Thymus (tissue), 11 donors: Measurements from ENCODE around the gene MNS1. TPM values are rescaled to one million over a fixed set of nuclear protein-coding genes. Genes with fewer than 3 reads are reported as not detected.
"Not testable (repeated sequence)": the region's sequence is repeated elsewhere in the genome, so short reads cannot be mapped to it uniquely, and the experiment has no call there.

Source experiments
- DNase-seq, 9 donors: peaks; one replicate each; pipeline ENCODE4 v3.0.0-alpha.2; 2013; ENCODE audit warnings: low spot score in 9 of 9, low read depth in 6 of 9, missing footprints in 1 of 9
- H3K27ac ChIP-seq, 2 donors: one replicate each; pipeline ENCODE4 v1.5.1; 2013; ENCODE audit warnings: control low read depth in 1 of 2, low read depth in 1 of 2, low read length in 1 of 2, mild to moderate bottlenecking in 1 of 2, moderate library complexity in 1 of 2
- H3K27me3 ChIP-seq, 2 donors: one replicate each; pipeline ENCODE4 v1.5.1; 2013; ENCODE audit warnings: low read length in 1 of 2; ENCODE audit not compliant: control insufficient read depth in 2 of 2, insufficient read depth in 1 of 2
- H3K36me3 ChIP-seq, 2 donors: one replicate each; pipeline ENCODE4 v1.5.1; 2013; ENCODE audit warnings: low read length in 1 of 2, mild to moderate bottlenecking in 1 of 2, moderate library complexity in 1 of 2; ENCODE audit not compliant: control insufficient read depth in 2 of 2, insufficient read depth in 2 of 2
- H3K4me1 ChIP-seq, 2 donors: one replicate each; pipeline ENCODE4 v1.5.1; 2013; ENCODE audit warnings: low read length in 2 of 2; ENCODE audit not compliant: control insufficient read depth in 2 of 2, insufficient read depth in 2 of 2
- H3K4me3 ChIP-seq, 2 donors: one replicate each; pipeline ENCODE4 v1.5.1; 2013; ENCODE audit warnings: low read length in 2 of 2, control low read depth in 1 of 2, mild to moderate bottlenecking in 1 of 2
- H3K9me3 ChIP-seq, 2 donors: one replicate each; pipeline ENCODE4 v1.5.1; 2013; ENCODE audit warnings: low read length in 1 of 2, mild to moderate bottlenecking in 1 of 2; ENCODE audit not compliant: control insufficient read depth in 2 of 2, insufficient read depth in 1 of 2
- WGBS: extraction: QIAGEN DNeasy Blood & Tissue Kit; methylation state at CpG from one replicate; pipeline ENCODE4 v1.1.7; 2013; 5-methylcytosine and 5-hydroxymethylcytosine counted together
- polyA plus RNA-seq: library from polyadenylated mRNA; stranded (reverse); fragments of 200-250 nt; gene quantifications from one replicate; pipeline ENCODE4 v1.2.3, GENCODE V29; 2013
- total RNA-seq: library from RNA; stranded (reverse); fragments of 120-200 nt; gene quantifications from one replicate; pipeline ENCODE4 v1.2.4, GENCODE V29; 2013
- donor health status: healthy.

Gene MNS1
- total and polyA plus RNA-seq, 2 donors = 3.4 to 10.3 TPM

DNA sequence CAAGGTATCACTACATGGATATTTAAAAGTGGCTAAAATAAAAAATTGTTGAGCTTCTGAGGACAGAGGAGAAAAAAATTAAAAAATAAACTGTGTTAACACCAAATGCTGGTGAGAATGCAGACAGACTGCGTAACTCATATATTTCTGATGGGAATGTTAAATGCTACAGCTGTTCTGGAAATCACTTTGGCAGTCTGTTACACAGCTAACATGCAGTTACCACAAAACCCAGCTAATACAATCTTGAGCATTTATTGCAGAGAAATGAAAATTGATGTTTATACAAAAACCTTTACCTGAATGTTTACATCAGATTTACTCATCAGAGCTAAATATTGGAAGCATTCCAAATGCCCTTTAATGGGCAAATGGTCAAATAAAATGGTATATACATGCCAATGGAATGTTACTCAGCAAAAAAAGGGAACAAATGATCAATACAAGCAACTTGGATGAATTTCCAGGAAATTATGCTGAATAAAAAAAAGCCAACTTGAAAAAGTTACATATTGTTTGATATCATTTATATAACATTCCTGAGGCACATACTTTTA is 24.6 kb downstream of the MNS1 start:
- Histone ChIP-seq H3K9me3 (no peaks in the 10 kb centered on the region), H3K27me3 (no peaks in the 10 kb centered on the region), H3K36me3 (peaks cover 0 to 16% of the 10 kb centered on the region in 2 donors), H3K27ac (no peak overlapping the region), H3K4me1 (no peaks in the 10 kb centered on the region), H3K4me3 (no peak overlapping the region)
- WGBS = 96% methylated on average over 1 of the region's 1 CpG
- no peak for DNase-seq

GRCh38 chr15:56432304-56432703 is 32.6 kb downstream of the MNS1 start:
- no peak for DNase-seq
- no peaks in the 10 kb centered on the region for H3K27me3 ChIP-seq

GRCh38 chr15:56428821-56429458 is 36.0 kb downstream of the MNS1 start:
- no peak overlapping the region for H3K4me3 ChIP-seq
- H3K36me3 ChIP-seq = peaks cover 10 to 16% of the 10 kb centered on the region in 2 donors
- H3K4me1 ChIP-seq = no peaks in the 10 kb centered on the region
- H3K27ac ChIP-seq = no peak overlapping the region
- H3K27me3 ChIP-seq = no peaks in the 10 kb centered on the region
- WGBS = 46% methylated on average over 2 of the region's 2 CpGs
- peak in 7 of 9 donors; percentile 11 to 56 (median 26) for DNase-seq
- H3K9me3 ChIP-seq = no peaks in the 10 kb centered on the region

More at GRCh38 chr15:56432304-56432703, 32.6 kb downstream of the MNS1 start:
- Histone ChIP-seq H3K4me1 (no peaks in the 10 kb centered on the region), H3K36me3 (peaks cover 3 to 8% of the 10 kb centered on the region in 2 donors), H3K4me3 (no peak overlapping the region), H3K9me3 (no peaks in the 10 kb centered on the region), H3K27ac (no peak overlapping the region)
- 98% methylated on average over 5 of the region's 5 CpGs for WGBS

- no peaks in the 10 kb centered on the region for H3K4me1 ChIP-seq
- no peaks in the 10 kb centered on the region for H3K9me3 ChIP-seq
- H3K36me3 ChIP-seq = peaks cover 9 to 15% of the 10 kb centered on the region in 2 donors
- no peaks in the 10 kb centered on the region for H3K27me3 ChIP-seq
- no peak overlapping the region for H3K4me3 ChIP-seq
- no peak overlapping the region for H3K27ac ChIP-seq
- WGBS = 100% methylated on average over 1 of the region's 1 CpG
- no peak for DNase-seq
Observed at GRCh38 chr15:56425976-56426375, 39.0 kb downstream of the MNS1 start.

DNA sequence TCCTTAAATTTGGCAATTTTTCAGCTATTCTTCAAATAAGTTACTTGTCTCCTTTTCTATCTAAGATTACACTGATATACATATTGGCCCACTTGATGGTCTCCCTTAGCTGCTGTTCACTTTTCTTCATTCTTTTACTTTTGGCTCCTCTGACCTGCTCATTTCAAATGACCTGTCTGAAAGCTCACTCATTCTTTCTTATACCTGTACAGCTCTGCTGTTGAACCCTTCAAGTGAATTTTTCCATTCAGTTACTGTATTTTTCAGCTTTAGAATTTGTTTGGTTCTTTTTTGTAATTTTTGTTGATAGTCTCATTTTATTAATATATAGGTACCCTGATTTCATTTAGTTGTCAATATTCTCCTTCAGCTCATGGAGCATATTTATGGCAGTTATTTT is 39.7 kb downstream of the MNS1 start:
- no peaks in the 10 kb centered on the region for H3K9me3 ChIP-seq
- DNase-seq = no peak
- H3K27ac ChIP-seq = no peak overlapping the region
- peaks cover 9 to 12% of the 10 kb centered on the region in 2 donors for H3K36me3 ChIP-seq
- H3K27me3 ChIP-seq = no peaks in the 10 kb centered on the region
- no peak overlapping the region for H3K4me3 ChIP-seq
- no peaks in the 10 kb centered on the region for H3K4me1 ChIP-seq

- H3K4me1 ChIP-seq, H3K4me3 ChIP-seq, DNase-seq, H3K27ac ChIP-seq, H3K27me3 ChIP-seq, H3K36me3 ChIP-seq, H3K9me3 ChIP-seq: not testable (repeated sequence)
- WGBS = 96% methylated on average over 1 of the region's 1 CpG
Observed at GRCh38 chr15:56413114-56413733, 51.7 kb downstream of the MNS1 start.

DNA sequence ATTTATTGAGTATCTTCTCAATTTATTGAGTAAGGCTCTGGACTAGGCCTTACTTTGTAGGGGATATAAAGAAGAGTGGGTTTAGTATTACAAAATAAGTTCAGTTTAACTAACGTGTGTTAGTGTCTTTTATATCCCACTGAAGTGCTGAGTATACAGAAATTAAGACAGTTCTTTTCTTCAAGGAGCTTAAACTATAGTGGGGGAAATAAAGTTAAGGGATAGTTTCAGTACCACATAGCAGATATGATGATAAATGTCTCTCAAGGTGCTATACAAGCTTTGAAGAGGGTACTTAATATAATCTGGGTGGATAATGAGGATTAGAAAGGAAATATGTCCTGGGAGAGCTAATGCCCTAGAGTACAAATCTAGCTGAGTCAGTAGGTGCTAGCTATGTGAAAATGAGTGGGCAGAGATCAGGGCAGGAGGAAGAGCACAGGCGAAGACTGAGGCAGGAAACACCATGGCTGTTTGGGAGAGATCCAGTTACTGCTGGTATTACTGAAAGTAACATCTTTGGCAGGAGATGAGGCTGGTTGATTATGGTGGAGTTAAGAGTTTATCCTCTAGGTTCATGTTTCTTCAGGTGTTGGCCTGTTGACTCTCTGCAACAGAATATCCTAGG is 53.7 kb downstream of the MNS1 start:
- H3K4me3 ChIP-seq = no peak overlapping the region
- WGBS = 91% methylated on average over 2 of the region's 2 CpGs
- no peak for DNase-seq
- no peaks in the 10 kb centered on the region for H3K4me1 ChIP-seq
- H3K27me3 ChIP-seq = no peaks in the 10 kb centered on the region
- no peaks in the 10 kb centered on the region for H3K9me3 ChIP-seq
- no peaks in the 10 kb centered on the region for H3K36me3 ChIP-seq
- H3K27ac ChIP-seq = no peak overlapping the region

GRCh38 chr15:56410721-56411120 is 54.2 kb downstream of the MNS1 start:
- H3K27me3 ChIP-seq = no peaks in the 10 kb centered on the region
- H3K27ac ChIP-seq = no peak overlapping the region
- no peaks in the 10 kb centered on the region for H3K4me1 ChIP-seq
- DNase-seq = no peak
- no peak overlapping the region for H3K4me3 ChIP-seq
- no peaks in the 10 kb centered on the region for H3K36me3 ChIP-seq
- no peaks in the 10 kb centered on the region for H3K9me3 ChIP-seq

GRCh38 chr15:56399209-56399608 is 65.7 kb downstream of the MNS1 start:
- H3K4me3 ChIP-seq, H3K27ac ChIP-seq, H3K4me1 ChIP-seq, H3K27me3 ChIP-seq, H3K9me3 ChIP-seq, DNase-seq, H3K36me3 ChIP-seq: not testable (repeated sequence)
- 98% methylated on average over 11 of the region's 11 CpGs for WGBS
